Esophagus squamous epithelium (tissue), 4 donors: ENCODE measurements around the gene POC1A.

Source experiments
- POLR2A ChIP-seq, 4 donors: fragments of 450-650 bp; IDR thresholded peaks; one replicate each; pipeline ENCODE4 v1.6.1; 2017; ENCODE audit warnings: antibody characterized with exemption in 4 of 4, mild to moderate bottlenecking in 4 of 4, moderate library complexity in 3 of 4
- TF ChIP-seq, protein P1 (sequence below), 6 experiments: fragments of 450-650 bp in 4 of 6; fragments of 200-600 bp in 2 of 6; sonication (generic) in 2 of 6; IDR thresholded peaks; one replicate each; pipeline ENCODE4 v1.5.1; 2016 to 2019; ENCODE audit warnings: antibody characterized with exemption in 6 of 6, mild to moderate bottlenecking in 4 of 6, moderate library complexity in 4 of 6

DNA sequence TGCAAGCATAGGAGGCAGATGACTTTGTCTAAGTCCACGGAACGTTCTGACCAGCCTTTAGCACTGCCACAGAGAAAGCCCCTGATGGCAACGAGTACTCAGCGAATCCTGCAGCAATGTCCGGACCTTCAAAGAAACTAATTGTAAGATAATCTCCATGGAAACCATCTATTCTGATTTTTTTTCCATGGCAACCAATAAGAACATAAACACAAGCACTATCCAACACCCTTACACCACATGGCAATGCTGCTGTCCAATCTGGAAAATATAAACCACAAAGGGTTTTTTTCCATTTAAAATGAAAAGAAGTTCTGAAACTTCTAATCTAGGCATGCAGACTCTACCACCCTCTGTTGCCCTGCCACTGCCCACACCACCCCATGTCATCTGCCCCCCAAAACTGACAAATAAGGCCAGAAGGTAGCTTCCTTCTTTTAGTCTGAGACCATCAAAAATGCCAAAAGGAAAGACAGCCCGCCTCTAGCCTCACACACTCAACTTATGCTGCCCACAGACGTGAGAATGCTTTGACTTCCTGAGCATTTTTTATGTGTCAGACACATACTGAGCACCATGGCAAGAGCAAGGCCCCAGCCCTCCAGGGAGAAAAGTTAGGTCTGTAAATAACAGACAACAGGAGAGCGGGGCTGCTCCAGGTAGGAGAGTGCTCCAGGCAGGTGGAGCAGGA is 44.5 kb downstream of the POC1A start:
- no peak for TF ChIP-seq POLR2A (IDR thresholded peaks at IDR 0.05)
- TF ChIP-seq, protein P1, sequence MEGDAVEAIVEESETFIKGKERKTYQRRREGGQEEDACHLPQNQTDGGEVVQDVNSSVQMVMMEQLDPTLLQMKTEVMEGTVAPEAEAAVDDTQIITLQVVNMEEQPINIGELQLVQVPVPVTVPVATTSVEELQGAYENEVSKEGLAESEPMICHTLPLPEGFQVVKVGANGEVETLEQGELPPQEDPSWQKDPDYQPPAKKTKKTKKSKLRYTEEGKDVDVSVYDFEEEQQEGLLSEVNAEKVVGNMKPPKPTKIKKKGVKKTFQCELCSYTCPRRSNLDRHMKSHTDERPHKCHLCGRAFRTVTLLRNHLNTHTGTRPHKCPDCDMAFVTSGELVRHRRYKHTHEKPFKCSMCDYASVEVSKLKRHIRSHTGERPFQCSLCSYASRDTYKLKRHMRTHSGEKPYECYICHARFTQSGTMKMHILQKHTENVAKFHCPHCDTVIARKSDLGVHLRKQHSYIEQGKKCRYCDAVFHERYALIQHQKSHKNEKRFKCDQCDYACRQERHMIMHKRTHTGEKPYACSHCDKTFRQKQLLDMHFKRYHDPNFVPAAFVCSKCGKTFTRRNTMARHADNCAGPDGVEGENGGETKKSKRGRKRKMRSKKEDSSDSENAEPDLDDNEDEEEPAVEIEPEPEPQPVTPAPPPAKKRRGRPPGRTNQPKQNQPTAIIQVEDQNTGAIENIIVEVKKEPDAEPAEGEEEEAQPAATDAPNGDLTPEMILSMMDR (IDR thresholded peaks at IDR 0.05): no peak
